ENCODE results near the gene TMEM92. TPM values are rescaled to one million over a fixed set of nuclear protein-coding genes. Genes with fewer than 3 reads are reported as not detected.

Gene TMEM92
- polyA plus RNA-seq, 1 experiment: 0.47 TPM

- H3K27ac ChIP-seq (ENCODE audit: low read depth, low read length): no peak overlapping the region
- ChIA-PET CTCF (no interaction called here), POLR2A (interaction anchor here (0.7 to 1.7 kb wide), 4 partner anchors 48 to 73 kb away, joined by 3 to 4 read pairs (median 4); no protein-coding TSS in a partner anchor)
- H3K9me3 ChIP-seq (ENCODE audit: control insufficient read depth, insufficient read depth, low read length): peaks cover 4% of the 10 kb centered on the region; the same call in 1 of the 2 replicates
- no peak overlapping the region for H3K4me3 ChIP-seq (ENCODE audit: low read depth, low read length)
- no peak for DNase-seq (ENCODE audit: low read depth, low spot score)
- TF ChIP-seq CTCF (IDR thresholded peaks at IDR 0.05; ENCODE audit: low read depth, low read length): no peak
- no peaks in the 10 kb centered on the region for H3K27me3 ChIP-seq (ENCODE audit: control insufficient read depth, insufficient read depth, low read length)
Measured at GRCh38 chr17:50257676-50258224, 16.5 kb upstream of the TMEM92 start.

- Histone ChIP-seq H3K27ac (ENCODE audit: low read depth, low read length) (peak overlapping the region; percentile 21), H3K4me3 (ENCODE audit: low read depth, low read length) (no peak overlapping the region), H3K27me3 (ENCODE audit: control insufficient read depth, insufficient read depth, low read length) (no peaks in the 10 kb centered on the region), H3K9me3 (ENCODE audit: control insufficient read depth, insufficient read depth, low read length) (peaks cover 4% of the 10 kb centered on the region; the same call in 1 of the 2 replicates)
- CTCF ChIA-PET: no interaction called here
- no peak for TF ChIP-seq CTCF (IDR thresholded peaks at IDR 0.05; ENCODE audit: low read depth, low read length)
- no peak for DNase-seq (ENCODE audit: low read depth, low spot score)
- POLR2A ChIA-PET: interaction anchor here (0.6 to 1.7 kb wide), 5 partner anchors 49 to 90 kb away, joined by 3 to 9 read pairs (median 4); partner anchors contain the start of gene COL1A1
Measured at GRCh38 chr17:50258647-50259476, 15.4 kb upstream of the TMEM92 start.

- Histone ChIP-seq H3K27ac (ENCODE audit: low read depth, low read length) (no peak overlapping the region), H3K4me3 (ENCODE audit: low read depth, low read length) (no peak overlapping the region), H3K27me3 (ENCODE audit: control insufficient read depth, insufficient read depth, low read length) (no peaks in the 10 kb centered on the region), H3K9me3 (ENCODE audit: control insufficient read depth, insufficient read depth, low read length) (peaks cover 4% of the 10 kb centered on the region; the same call in 1 of the 2 replicates)
- ChIA-PET POLR2A (interaction anchor here (0.7 to 1.0 kb wide), 2 partner anchors 50 to 90 kb away, joined by 3 to 9 read pairs; no protein-coding TSS in a partner anchor), CTCF (no interaction called here)
- no peak for DNase-seq (ENCODE audit: low read depth, low spot score)
- no peak for TF ChIP-seq CTCF (IDR thresholded peaks at IDR 0.05; ENCODE audit: low read depth, low read length)
Measured at GRCh38 chr17:50259477-50260324, 14.6 kb upstream of the TMEM92 start.

- no peaks in the 10 kb centered on the region for H3K27me3 ChIP-seq (ENCODE audit: control insufficient read depth, insufficient read depth, low read length)
- H3K27ac ChIP-seq (ENCODE audit: low read depth, low read length): no peak overlapping the region
- H3K4me3 ChIP-seq (ENCODE audit: low read depth, low read length): no peak overlapping the region
- TF ChIP-seq CTCF (IDR thresholded peaks at IDR 0.05; ENCODE audit: low read depth, low read length): no peak
- ChIA-PET CTCF (no interaction called here), POLR2A (interaction anchor here (19.0 kb wide), 1 partner anchor 54 kb away, joined by 654 read pairs; the partner anchor contains the start of gene COL1A1)
- peaks cover 4% of the 10 kb centered on the region; the same call in 1 of the 2 replicates for H3K9me3 ChIP-seq (ENCODE audit: control insufficient read depth, insufficient read depth, low read length)
- DNase-seq (ENCODE audit: low read depth, low spot score): no peak
Measured at GRCh38 chr17:50260501-50260911, 13.8 kb upstream of the TMEM92 start.

Measured in AG04450 (cell line).